Activated T-helper 2 cell treated with anti-CD3 and anti-CD28 coated beads, Interferon-gamma antibody, Interleukin-2, Interleukin-4, amounts not matched to agents 10 μg/mL and 5 μg/mL and 100 μg/mL, durations not matched to agents 14 hours and 24 hours and 36 hours (primary cell): Measurements from ENCODE around the gene MAGEA12. TPM values are rescaled to one million over a fixed set of nuclear protein-coding genes. Genes with fewer than 3 reads are reported as not detected.
"Not testable (repeated sequence)": the region's sequence is repeated elsewhere in the genome, so short reads cannot be mapped to it uniquely, and the experiment has no call there.

ENCODE experiments used
- DNase-seq: peaks from one replicate; pipeline ENCODE4 v3.0.0; 2021; ENCODE audit warnings: low spot score
- H3K27ac Mint-ChIP-seq: one replicate; pipeline ENCODE4 v1.8.0; 2021; ENCODE audit warnings: mixed read lengths
- H3K27me3 Mint-ChIP-seq: one replicate; pipeline ENCODE4 v1.8.0; 2021; ENCODE audit warnings: low read depth, mixed read lengths
- H3K36me3 Mint-ChIP-seq: one replicate; pipeline ENCODE4 v1.8.0; 2021; ENCODE audit warnings: low read depth, mixed read lengths
- H3K4me1 Mint-ChIP-seq: one replicate; pipeline ENCODE4 v1.8.0; 2021; ENCODE audit warnings: low read depth, mixed read lengths
- H3K4me3 Mint-ChIP-seq: one replicate; pipeline ENCODE4 v1.8.0; 2021; ENCODE audit warnings: low read depth, mild to moderate bottlenecking, moderate library complexity, mixed read lengths
- H3K9me3 Mint-ChIP-seq: one replicate; pipeline ENCODE4 v1.8.0; 2021; ENCODE audit warnings: mixed read lengths
- intact Hi-C: fragments of 100-400 bp; cut with micrococcal nuclease; formaldehyde crosslinking; loops from one replicate; pipeline ENCODE4 v1.15.1; 2023
- total RNA-seq: library from RNA; stranded (reverse); gene quantifications from 2 replicates; pipeline ENCODE4 v1.2.3, GENCODE V29; 2022

Gene MAGEA12, protein sequence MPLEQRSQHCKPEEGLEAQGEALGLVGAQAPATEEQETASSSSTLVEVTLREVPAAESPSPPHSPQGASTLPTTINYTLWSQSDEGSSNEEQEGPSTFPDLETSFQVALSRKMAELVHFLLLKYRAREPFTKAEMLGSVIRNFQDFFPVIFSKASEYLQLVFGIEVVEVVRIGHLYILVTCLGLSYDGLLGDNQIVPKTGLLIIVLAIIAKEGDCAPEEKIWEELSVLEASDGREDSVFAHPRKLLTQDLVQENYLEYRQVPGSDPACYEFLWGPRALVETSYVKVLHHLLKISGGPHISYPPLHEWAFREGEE
- total RNA-seq, result not detected in 2 replicates

- intact Hi-C loops, result no loop called here
- H3K36me3 Mint-ChIP-seq, result no peaks in the 10 kb centered on the region
- no peaks in the 10 kb centered on the region for H3K27me3 Mint-ChIP-seq
- H3K4me3 Mint-ChIP-seq, result no peak within 1 kb of the TSS
- DNase-seq, result no peak
- H3K9me3 Mint-ChIP-seq, result no peaks in the 10 kb centered on the region
- no peaks in the 10 kb centered on the region for H3K4me1 Mint-ChIP-seq
- no peak within 1 kb of the TSS for H3K27ac Mint-ChIP-seq
These were observed at the start of gene MAGEA12, which contains the start of gene CSAG1 for GRCh38 chrX:152733261-152733975. Gene MAGEA12, plus strand, starts transcription at chrX:152733757. Its CDS starts 2,405 bp downstream, at chrX:152736162. Gene CSAG1, minus strand, starts transcription at chrX:152733721. Its CDS starts 1,261 bp downstream, at chrX:152732460.

DNA sequence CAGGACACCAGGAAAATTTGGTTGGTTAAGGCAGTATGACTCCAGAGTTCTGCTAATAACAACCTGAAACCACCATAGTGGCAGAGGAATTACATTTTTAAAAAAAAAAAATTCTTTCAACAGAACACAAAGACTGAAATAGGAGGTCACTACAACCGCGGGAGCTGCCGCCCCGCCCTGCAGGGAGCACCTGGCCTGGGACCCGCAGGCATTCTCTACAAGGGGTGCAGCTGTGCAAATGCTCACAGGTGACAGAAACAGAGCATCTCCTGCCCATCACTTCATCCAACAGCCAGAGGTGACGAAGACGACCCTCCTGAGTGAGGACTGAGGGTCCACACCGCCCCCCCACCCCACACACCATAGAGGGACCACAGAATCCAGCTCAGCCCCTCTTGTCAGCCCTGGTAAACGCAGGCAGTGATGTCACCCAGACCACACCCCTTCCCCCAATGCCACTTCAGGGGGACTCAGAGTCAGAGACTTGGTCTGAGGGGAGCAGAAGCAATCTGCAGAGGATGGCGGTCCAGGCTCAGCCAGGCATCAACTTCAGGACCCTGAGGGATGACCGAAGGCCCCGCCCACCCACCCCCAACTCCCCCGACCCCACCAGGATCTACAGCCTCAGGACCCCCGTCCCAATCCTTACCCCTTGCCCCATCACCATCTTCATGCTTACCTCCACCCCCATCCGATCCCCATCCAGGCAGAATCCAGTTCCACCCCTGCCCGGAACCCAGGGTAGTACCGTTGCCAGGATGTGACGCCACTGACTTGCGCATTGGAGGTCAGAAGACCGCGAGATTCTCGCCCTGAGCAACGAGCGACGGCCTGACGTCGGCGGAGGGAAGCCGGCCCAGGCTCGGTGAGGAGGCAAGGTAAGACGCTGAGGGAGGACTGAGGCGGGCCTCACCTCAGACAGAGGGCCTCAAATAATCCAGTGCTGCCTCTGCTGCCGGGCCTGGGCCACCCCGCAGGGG lies 35.3 kb upstream of the MAGEA12 start, which contains the start of gene MAGEA3:
Gene MAGEA3 (plus strand): TSS at position 843 of the 980 bp plus-strand sequence. CDS start 2,039 bp downstream, outside the sequence.
- H3K4me1 Mint-ChIP-seq, H3K36me3 Mint-ChIP-seq, H3K27ac Mint-ChIP-seq, H3K9me3 Mint-ChIP-seq, DNase-seq, intact Hi-C loops, H3K4me3 Mint-ChIP-seq, H3K27me3 Mint-ChIP-seq: not testable (repeated sequence)

GRCh38 chrX:152700390-152700789 lies 33.2 kb upstream of the MAGEA12 start:
- H3K36me3 Mint-ChIP-seq, H3K9me3 Mint-ChIP-seq, H3K27ac Mint-ChIP-seq, intact Hi-C loops, DNase-seq, H3K27me3 Mint-ChIP-seq, H3K4me3 Mint-ChIP-seq, H3K4me1 Mint-ChIP-seq: not testable (repeated sequence)

DNA sequence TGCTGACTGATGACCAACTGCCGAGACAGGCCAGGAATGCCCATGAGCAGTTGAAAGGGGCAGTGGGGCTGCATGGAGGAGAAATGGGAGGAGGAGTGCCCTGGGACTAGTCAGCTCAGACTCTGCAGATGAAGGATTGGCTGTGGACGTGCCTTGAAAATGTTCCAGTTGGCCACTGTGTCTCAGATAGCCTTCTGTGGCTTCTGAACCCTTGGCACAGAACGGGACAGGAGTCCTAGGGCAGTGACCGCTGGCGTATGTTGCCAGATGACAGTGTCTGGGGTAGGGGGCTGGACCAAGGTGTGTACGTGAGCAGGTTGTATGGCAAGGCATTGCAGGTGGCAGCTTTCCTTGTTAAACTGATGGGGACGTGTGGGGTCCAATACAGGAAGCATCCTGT lies 27.1 kb upstream of the MAGEA12 start:
- intact Hi-C loops, H3K27ac Mint-ChIP-seq, H3K36me3 Mint-ChIP-seq, H3K9me3 Mint-ChIP-seq, H3K4me3 Mint-ChIP-seq, DNase-seq, H3K27me3 Mint-ChIP-seq, H3K4me1 Mint-ChIP-seq: not testable (repeated sequence)

DNA sequence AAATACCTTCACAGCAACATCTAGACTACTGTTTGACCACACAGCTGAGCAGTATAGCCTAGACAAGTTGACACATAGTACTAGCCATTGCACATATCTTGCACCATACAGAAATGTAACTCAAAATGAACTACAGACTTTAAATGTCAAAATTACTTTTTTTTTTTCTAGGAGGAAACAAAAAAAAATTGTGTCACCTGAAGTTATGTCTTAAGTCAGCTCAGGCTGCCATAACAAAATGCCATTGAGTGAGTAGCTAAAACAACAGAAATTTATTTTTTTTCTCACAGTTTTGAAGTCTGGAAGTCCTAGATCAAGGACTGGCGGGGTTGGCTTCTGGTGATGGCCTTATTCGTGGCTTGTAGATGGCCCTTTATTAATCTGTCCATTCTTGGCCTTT lies 24.4 kb upstream of the MAGEA12 start, which contains the start of gene CSAG2:
Gene CSAG2 (minus strand): TSS at position 101 of the 400 bp plus-strand sequence. CDS start 161 bp downstream, outside the sequence.
- H3K9me3 Mint-ChIP-seq, H3K36me3 Mint-ChIP-seq, intact Hi-C loops, H3K4me1 Mint-ChIP-seq, H3K4me3 Mint-ChIP-seq, H3K27me3 Mint-ChIP-seq, DNase-seq, H3K27ac Mint-ChIP-seq: not testable (repeated sequence)

DNA sequence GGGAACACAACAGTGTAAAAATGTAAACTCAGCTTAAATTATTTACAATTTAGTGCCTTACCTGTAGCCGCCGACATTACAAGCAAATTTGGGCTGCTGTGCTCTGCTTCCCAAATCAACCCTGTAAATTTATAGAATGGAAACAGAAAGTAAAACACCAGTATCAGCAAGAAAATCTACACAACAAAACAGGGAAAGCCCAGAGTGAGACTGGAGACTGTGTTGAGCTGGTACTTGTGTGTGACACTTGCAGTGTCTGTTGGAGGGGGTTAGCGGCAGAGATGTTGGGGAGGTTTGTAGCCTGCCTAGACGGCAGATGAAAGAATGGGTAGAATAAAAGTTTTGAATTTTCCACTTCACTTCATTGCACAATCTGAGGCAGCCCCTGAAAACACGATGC lies 20.4 kb upstream of the MAGEA12 start:
- H3K4me1 Mint-ChIP-seq, DNase-seq, H3K4me3 Mint-ChIP-seq, H3K36me3 Mint-ChIP-seq, H3K9me3 Mint-ChIP-seq, H3K27me3 Mint-ChIP-seq, intact Hi-C loops, H3K27ac Mint-ChIP-seq: not testable (repeated sequence)

DNA sequence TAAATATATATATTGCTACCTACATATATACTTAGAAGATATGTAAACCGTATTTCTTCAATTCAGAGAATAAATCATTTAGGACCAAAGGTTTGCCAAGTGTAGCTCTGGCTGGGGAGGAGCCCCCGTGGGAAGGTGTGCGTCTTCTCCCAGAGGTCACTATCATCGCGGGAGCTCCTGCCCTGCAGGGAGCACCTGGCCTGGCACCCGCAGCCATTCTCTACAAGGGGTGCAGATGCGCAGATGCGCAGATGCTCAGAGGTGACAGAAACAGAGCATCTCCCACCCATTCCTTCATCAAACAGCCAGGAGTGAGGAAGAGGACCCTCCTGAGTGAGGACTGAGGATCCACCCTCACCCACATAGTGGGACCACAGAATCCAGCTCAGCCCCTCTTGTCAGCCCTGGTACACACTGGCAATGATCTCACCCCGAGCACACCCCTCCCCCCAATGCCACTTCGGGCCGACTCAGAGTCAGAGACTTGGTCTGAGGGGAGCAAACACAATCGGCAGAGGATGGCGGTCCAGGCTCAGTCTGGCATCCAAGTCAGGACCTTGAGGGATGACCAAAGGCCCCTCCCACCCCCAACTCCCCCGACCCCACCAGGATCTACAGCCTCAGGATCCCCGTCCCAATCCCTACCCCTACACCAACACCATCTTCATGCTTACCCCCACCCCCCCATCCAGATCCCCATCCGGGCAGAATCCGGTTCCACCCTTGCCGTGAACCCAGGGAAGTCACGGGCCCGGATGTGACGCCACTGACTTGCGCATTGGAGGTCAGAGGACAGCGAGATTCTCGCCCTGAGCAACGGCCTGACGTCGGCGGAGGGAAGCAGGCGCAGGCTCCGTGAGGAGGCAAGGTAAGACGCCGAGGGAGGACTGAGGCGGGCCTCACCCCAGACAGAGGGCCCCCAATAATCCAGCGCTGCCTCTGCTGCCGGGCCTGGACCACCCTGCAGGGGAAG lies 19.5 kb upstream of the MAGEA12 start, which contains the start of gene MAGEA2B:
Gene MAGEA2B (plus strand): TSS at position 814 of the 973 bp plus-strand sequence. CDS start 2,479 bp downstream, outside the sequence.
- intact Hi-C loops, H3K36me3 Mint-ChIP-seq: not testable (repeated sequence)

GRCh38 chrX:152725409-152725808 lies 8.1 kb upstream of the MAGEA12 start:
- intact Hi-C loops, result no loop called here
- Mint-ChIP-seq H3K36me3 (no peaks in the 10 kb centered on the region), H3K4me3 (no peak overlapping the region), H3K27ac (no peak overlapping the region), H3K4me1 (no peaks in the 10 kb centered on the region), H3K9me3 (no peaks in the 10 kb centered on the region), H3K27me3 (no peaks in the 10 kb centered on the region)
- DNase-seq, result no peak

More for the DNA sequence above, 19.5 kb upstream of the MAGEA12 start, which contains the start of gene MAGEA2B:
- H3K9me3 Mint-ChIP-seq, H3K27me3 Mint-ChIP-seq, H3K4me3 Mint-ChIP-seq, DNase-seq, H3K4me1 Mint-ChIP-seq, H3K27ac Mint-ChIP-seq: not testable (repeated sequence)

DNA sequence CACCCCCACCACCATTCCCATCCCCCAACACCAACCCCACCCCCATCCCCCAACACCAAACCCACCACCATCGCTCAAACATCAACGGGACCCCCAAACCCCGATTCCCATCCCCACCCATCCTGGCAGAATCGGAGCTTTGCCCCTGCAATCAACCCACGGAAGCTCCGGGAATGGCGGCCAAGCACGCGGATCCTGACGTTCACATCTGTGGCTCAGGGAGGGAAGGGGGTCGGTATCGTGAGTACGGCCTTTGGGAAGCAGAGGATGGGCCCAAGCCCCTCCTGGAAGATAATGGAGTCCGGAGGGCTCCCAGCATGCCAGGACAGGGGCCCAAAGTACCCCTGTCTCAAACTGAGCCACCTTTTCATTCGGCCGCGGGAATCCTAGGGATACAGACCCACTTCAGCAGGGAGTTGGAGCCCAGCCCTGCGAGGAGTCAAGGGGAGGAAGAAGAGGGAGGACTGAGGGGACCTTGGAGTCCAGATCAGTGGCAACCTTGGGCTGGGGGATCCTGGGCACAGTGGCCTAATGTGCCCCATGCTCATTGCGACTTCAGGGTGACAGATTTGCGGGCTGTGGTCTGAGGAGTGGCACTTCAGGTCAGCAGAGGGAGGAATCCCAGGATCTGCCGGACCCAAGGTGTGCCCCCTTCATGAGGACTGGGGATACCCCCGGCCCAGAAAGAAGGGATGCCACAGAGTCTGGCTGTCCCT lies 744 bp downstream of the MAGEA12 start:
- H3K27me3 Mint-ChIP-seq, H3K9me3 Mint-ChIP-seq, H3K36me3 Mint-ChIP-seq, intact Hi-C loops, H3K4me1 Mint-ChIP-seq, H3K27ac Mint-ChIP-seq, DNase-seq, H3K4me3 Mint-ChIP-seq: not testable (repeated sequence)

GRCh38 chrX:152735101-152735500 lies 1.5 kb downstream of the MAGEA12 start:
- H3K4me1 Mint-ChIP-seq, result no peaks in the 10 kb centered on the region
- no peaks in the 10 kb centered on the region for H3K36me3 Mint-ChIP-seq
- no peak overlapping the region for H3K4me3 Mint-ChIP-seq
- no peak for DNase-seq
- no peaks in the 10 kb centered on the region for H3K9me3 Mint-ChIP-seq
- no peak overlapping the region for H3K27ac Mint-ChIP-seq
- intact Hi-C loops, result no loop called here
- H3K27me3 Mint-ChIP-seq, result no peaks in the 10 kb centered on the region

DNA sequence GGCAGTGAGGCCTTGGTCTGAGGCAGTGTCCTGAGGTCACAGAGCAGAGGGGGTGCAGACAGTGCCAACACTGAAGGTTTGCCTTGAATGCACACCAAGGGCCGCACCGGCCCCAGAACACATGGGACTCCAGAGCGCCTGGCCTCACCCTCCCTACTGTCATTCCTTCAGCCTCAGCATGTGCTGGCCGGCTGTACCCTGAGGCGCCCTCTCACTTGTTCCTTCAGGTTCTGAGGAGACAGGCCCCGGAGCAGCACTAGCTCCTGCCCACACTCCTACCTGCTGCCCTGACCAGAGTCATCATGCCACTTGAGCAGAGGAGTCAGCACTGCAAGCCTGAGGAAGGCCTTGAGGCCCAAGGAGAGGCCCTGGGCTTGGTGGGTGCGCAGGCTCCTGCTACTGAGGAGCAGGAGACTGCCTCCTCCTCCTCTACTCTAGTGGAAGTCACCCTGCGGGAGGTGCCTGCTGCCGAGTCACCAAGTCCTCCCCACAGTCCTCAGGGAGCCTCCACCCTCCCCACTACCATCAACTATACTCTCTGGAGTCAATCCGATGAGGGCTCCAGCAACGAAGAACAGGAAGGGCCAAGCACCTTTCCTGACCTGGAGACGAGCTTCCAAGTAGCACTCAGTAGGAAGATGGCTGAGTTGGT lies 2.4 kb downstream of the MAGEA12 start:
- no peaks in the 10 kb centered on the region for H3K27me3 Mint-ChIP-seq
- H3K36me3 Mint-ChIP-seq, result no peaks in the 10 kb centered on the region
- H3K9me3 Mint-ChIP-seq, result no peaks in the 10 kb centered on the region
- no peak for DNase-seq
- intact Hi-C loops, result no loop called here
- H3K27ac Mint-ChIP-seq, result no peak overlapping the region
- H3K4me3 Mint-ChIP-seq, result no peak overlapping the region
- H3K4me1 Mint-ChIP-seq, result no peaks in the 10 kb centered on the region
